Neural cell (in vitro differentiated cells): ENCODE results near the gene PPP1R12A. TPM values are rescaled to one million over a fixed set of nuclear protein-coding genes. Genes with fewer than 3 reads are reported as not detected.

Experiments
- H2AFZ ChIP-seq: fragments of 200-600, 300-800 bp; sonication (generic), shearing (Covaris generic); 2 replicates; pipeline ENCODE4 v1.6.0; 2014; ENCODE audit warnings: low read depth, mild to moderate bottlenecking, antibody characterized with exemption, low read length, moderate library complexity
- H3F3A ChIP-seq: fragments of 200-600 bp; shearing (Covaris generic); 2 replicates; pipeline ENCODE4 v1.6.1; 2016; ENCODE audit warnings: mild to moderate bottlenecking, moderate library complexity, mixed read lengths, antibody characterized with exemption, low read length; ENCODE audit not compliant: insufficient read depth, poor library complexity, severe bottlenecking
- H3K27ac ChIP-seq: fragments of 200-600, 300-800 bp; sonication (generic), shearing (Covaris generic); 2 replicates; pipeline ENCODE4 v1.5.1; 2014; ENCODE audit warnings: mild to moderate bottlenecking, low read length, moderate library complexity
- H3K27me3 ChIP-seq: fragments of 300-800, 200-600 bp; sonication (generic), shearing (Covaris generic); 2 replicates; pipeline ENCODE4 v1.6.0; 2014; ENCODE audit warnings: mild to moderate bottlenecking, low read depth, low read length, moderate library complexity; ENCODE audit not compliant: insufficient read depth
- H3K36me3 ChIP-seq: fragments of 300-800, 200-600 bp; sonication (generic), shearing (Covaris generic); 2 replicates; pipeline ENCODE4 v1.5.1; 2014; ENCODE audit warnings: mild to moderate bottlenecking, antibody characterized with exemption, low read length, moderate library complexity; ENCODE audit not compliant: insufficient read depth
- H3K4me2 ChIP-seq: fragments of 300-800, 200-600 bp; sonication (generic), shearing (Covaris generic); 2 replicates; pipeline ENCODE4 v1.6.0; 2014; ENCODE audit warnings: mild to moderate bottlenecking, low read length
- H3K4me3 ChIP-seq: fragments of 300-800, 200-600 bp; sonication (generic), shearing (Covaris generic); 2 replicates; pipeline ENCODE4 v1.5.1; 2014; ENCODE audit warnings: mild to moderate bottlenecking, low read length, moderate library complexity
- H3K79me2 ChIP-seq: fragments of 200-600 bp; shearing (Covaris generic); replicated peaks from 2 replicates; pipeline ENCODE4 v1.6.0; 2014; ENCODE audit warnings: mild to moderate bottlenecking, low read length, moderate library complexity; ENCODE audit not compliant: insufficient read depth
- H3K9ac ChIP-seq: fragments of 300-800, 200-600 bp; sonication (generic), shearing (Covaris generic); 2 replicates; pipeline ENCODE4 v1.6.1; 2016; ENCODE audit warnings: mild to moderate bottlenecking, low read length, mixed read lengths
- H3K9me2 ChIP-seq: fragments of 200-600 bp; shearing (Covaris generic); 2 replicates; pipeline ENCODE4 v1.6.1; 2016; ENCODE audit warnings: mild to moderate bottlenecking, low read length, mixed read lengths; ENCODE audit not compliant: insufficient read depth
- H3K9me3 ChIP-seq: fragments of 200-600, 300-800 bp; sonication (generic), shearing (Covaris generic); 2 replicates; pipeline ENCODE4 v1.6.1; 2016; ENCODE audit warnings: mild to moderate bottlenecking, mixed run types, low read length, moderate library complexity, mixed read lengths
- H4K20me1 ChIP-seq: fragments of 200-600 bp; shearing (Covaris generic); 2 replicates; pipeline ENCODE4 v1.6.1; 2016; ENCODE audit warnings: mild to moderate bottlenecking, mixed run types; ENCODE audit not compliant: insufficient read depth
- EP300 ChIP-seq: fragments of 450-650 bp; conservative IDR thresholded peaks from 2 replicates; pipeline ENCODE4 v1.6.1; 2014; ENCODE audit warnings: antibody characterized with exemption, mild to moderate bottlenecking, moderate library complexity; ENCODE audit not compliant: poor library complexity, severe bottlenecking
- EZH2 ChIP-seq: fragments of 200-600, 300-800 bp; shearing (Covaris generic), sonication (generic); IDR thresholded peaks from 2 replicates; pipeline ENCODE4 v1.6.1; 2014; ENCODE audit warnings: antibody characterized with exemption, low read length, borderline replicate concordance, mild to moderate bottlenecking; ENCODE audit not compliant: insufficient read depth, poor library complexity, severe bottlenecking
- MXI1 ChIP-seq: fragments of 450-650 bp; conservative IDR thresholded peaks from 2 replicates; pipeline ENCODE4 v1.6.1; 2014; ENCODE audit warnings: antibody characterized with exemption, mild to moderate bottlenecking; ENCODE audit not compliant: poor library complexity, severe bottlenecking
- POLR2AphosphoS5 ChIP-seq: IDR thresholded peaks from 2 replicates; pipeline ENCODE4 v1.6.1; 2012
- RAD21 ChIP-seq: fragments of 450-650 bp; conservative IDR thresholded peaks from 2 replicates; pipeline ENCODE4 v1.6.1; 2014; ENCODE audit warnings: antibody characterized with exemption, mild to moderate bottlenecking, moderate library complexity
- SMC3 ChIP-seq: fragments of 450-650 bp; conservative IDR thresholded peaks from 2 replicates; pipeline ENCODE4 v1.6.1; 2014; ENCODE audit warnings: antibody characterized with exemption, mild to moderate bottlenecking, moderate library complexity; ENCODE audit not compliant: poor library complexity
- TAF1 ChIP-seq: IDR thresholded peaks from 2 replicates; pipeline ENCODE4 v1.6.1; 2012; ENCODE audit warnings: low read depth
- polyA plus RNA-seq: library from polyadenylated mRNA; depleted of rRNA; stranded (reverse); fragments of >200 nt; gene quantifications from 2 replicates; pipeline ENCODE4 v1.2.3, GENCODE V29; 2014
- TF ChIP-seq, protein P1 (sequence below): IDR thresholded peaks from 2 replicates; pipeline ENCODE4 v1.6.1; 2012; ENCODE audit warnings: borderline replicate concordance
- TF ChIP-seq, protein P2 (sequence below): fragments of 450-650 bp; IDR thresholded peaks from 2 replicates; pipeline ENCODE4 v1.5.1; 2014; ENCODE audit warnings: antibody characterized with exemption, mild to moderate bottlenecking, moderate library complexity; ENCODE audit not compliant: poor library complexity, severe bottlenecking

PPP1R12A gene
- polyA plus RNA-seq, 1 donor from 2014 or later, result 68.2 TPM

DNA sequence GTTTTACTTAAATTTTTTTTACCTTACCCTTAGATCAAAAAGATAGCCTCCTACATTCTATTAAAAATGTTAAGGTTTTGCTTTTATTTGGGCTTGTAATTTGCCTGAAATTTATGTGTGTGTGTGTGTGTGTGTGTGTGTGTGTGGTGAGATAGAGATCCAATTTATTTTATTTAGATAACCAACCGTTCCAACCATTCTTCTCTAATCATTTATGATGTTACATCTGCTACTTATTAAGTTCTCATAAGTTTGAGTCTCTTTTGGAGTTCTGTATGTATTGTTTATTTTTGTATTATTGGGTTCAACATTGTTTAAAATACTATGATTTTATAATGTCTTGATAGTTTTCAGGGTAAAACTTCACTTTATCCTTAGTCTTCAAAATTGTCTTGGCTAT, 173.6 kb downstream of the PPP1R12A start:
- H3K9me3 ChIP-seq, result peaks cover 2% of the 10 kb centered on the region
- no peaks in the 10 kb centered on the region for H4K20me1 ChIP-seq
- no peak overlapping the region for H3K4me3 ChIP-seq
- TF ChIP-seq POLR2AphosphoS5, result no peak
- TF ChIP-seq TAF1, result no peak
- TF ChIP-seq, protein P1, sequence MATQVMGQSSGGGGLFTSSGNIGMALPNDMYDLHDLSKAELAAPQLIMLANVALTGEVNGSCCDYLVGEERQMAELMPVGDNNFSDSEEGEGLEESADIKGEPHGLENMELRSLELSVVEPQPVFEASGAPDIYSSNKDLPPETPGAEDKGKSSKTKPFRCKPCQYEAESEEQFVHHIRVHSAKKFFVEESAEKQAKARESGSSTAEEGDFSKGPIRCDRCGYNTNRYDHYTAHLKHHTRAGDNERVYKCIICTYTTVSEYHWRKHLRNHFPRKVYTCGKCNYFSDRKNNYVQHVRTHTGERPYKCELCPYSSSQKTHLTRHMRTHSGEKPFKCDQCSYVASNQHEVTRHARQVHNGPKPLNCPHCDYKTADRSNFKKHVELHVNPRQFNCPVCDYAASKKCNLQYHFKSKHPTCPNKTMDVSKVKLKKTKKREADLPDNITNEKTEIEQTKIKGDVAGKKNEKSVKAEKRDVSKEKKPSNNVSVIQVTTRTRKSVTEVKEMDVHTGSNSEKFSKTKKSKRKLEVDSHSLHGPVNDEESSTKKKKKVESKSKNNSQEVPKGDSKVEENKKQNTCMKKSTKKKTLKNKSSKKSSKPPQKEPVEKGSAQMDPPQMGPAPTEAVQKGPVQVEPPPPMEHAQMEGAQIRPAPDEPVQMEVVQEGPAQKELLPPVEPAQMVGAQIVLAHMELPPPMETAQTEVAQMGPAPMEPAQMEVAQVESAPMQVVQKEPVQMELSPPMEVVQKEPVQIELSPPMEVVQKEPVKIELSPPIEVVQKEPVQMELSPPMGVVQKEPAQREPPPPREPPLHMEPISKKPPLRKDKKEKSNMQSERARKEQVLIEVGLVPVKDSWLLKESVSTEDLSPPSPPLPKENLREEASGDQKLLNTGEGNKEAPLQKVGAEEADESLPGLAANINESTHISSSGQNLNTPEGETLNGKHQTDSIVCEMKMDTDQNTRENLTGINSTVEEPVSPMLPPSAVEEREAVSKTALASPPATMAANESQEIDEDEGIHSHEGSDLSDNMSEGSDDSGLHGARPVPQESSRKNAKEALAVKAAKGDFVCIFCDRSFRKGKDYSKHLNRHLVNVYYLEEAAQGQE, result no peak
- no peak for TF ChIP-seq SMC3
- TF ChIP-seq, protein P2, sequence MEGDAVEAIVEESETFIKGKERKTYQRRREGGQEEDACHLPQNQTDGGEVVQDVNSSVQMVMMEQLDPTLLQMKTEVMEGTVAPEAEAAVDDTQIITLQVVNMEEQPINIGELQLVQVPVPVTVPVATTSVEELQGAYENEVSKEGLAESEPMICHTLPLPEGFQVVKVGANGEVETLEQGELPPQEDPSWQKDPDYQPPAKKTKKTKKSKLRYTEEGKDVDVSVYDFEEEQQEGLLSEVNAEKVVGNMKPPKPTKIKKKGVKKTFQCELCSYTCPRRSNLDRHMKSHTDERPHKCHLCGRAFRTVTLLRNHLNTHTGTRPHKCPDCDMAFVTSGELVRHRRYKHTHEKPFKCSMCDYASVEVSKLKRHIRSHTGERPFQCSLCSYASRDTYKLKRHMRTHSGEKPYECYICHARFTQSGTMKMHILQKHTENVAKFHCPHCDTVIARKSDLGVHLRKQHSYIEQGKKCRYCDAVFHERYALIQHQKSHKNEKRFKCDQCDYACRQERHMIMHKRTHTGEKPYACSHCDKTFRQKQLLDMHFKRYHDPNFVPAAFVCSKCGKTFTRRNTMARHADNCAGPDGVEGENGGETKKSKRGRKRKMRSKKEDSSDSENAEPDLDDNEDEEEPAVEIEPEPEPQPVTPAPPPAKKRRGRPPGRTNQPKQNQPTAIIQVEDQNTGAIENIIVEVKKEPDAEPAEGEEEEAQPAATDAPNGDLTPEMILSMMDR, result no peak
- no peak for TF ChIP-seq EP300
- TF ChIP-seq MXI1, result no peak
- TF ChIP-seq RAD21, result no peak
- no peak for TF ChIP-seq EZH2
- H3K9ac ChIP-seq, result no peak overlapping the region
- no peaks in the 10 kb centered on the region for H3K79me2 ChIP-seq
- H3K27me3 ChIP-seq, result no peaks in the 10 kb centered on the region
- no peaks in the 10 kb centered on the region for H3K36me3 ChIP-seq
- H2AFZ ChIP-seq, result no peak overlapping the region
- no peak overlapping the region for H3K27ac ChIP-seq
- no peak overlapping the region for H3K4me2 ChIP-seq
- no peaks in the 10 kb centered on the region for H3K9me2 ChIP-seq
- H3F3A ChIP-seq, result no peaks in the 10 kb centered on the region

DNA sequence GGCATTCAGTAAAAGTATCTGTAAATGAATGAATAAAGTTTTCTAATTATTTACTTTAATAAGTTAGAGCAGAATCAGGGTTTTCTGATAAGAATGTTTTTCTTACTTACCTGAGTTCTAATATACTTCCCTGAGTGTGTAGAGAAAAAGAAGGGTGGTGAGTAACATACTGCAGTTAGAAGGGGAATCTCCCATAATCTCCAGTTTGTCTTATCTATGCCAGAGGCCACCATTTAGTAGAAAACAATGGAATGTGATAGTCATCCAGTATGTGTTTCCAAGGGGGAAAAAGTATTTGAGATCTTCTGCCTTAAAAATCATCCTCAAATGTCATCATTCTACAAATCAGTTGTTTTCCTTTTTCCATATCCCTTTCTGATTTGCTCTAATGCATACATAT, 187.6 kb downstream of the PPP1R12A start:
- Histone ChIP-seq H3K27ac (no peak overlapping the region), H3K27me3 (no peaks in the 10 kb centered on the region), H3K9ac (no peak overlapping the region), H3K79me2 (no peaks in the 10 kb centered on the region), H3F3A (no peaks in the 10 kb centered on the region), H3K36me3 (no peaks in the 10 kb centered on the region), H3K4me3 (no peak overlapping the region), H3K9me2 (no peaks in the 10 kb centered on the region), H4K20me1 (no peaks in the 10 kb centered on the region), H2AFZ (no peak overlapping the region), H3K4me2 (no peak overlapping the region), H3K9me3 (peaks cover 4% of the 10 kb centered on the region)
- TF ChIP-seq, protein P1, result no peak
